ENCODE results near the gene EIF4ENIF1.
A peak's percentile ranks its signal among the peaks of the same experiment; 100 is the strongest.
"Not testable (repeated sequence)": the region's sequence is repeated elsewhere in the genome, so short reads cannot be mapped to it uniquely, and the experiment has no call there.

Gene EIF4ENIF1

DNA sequence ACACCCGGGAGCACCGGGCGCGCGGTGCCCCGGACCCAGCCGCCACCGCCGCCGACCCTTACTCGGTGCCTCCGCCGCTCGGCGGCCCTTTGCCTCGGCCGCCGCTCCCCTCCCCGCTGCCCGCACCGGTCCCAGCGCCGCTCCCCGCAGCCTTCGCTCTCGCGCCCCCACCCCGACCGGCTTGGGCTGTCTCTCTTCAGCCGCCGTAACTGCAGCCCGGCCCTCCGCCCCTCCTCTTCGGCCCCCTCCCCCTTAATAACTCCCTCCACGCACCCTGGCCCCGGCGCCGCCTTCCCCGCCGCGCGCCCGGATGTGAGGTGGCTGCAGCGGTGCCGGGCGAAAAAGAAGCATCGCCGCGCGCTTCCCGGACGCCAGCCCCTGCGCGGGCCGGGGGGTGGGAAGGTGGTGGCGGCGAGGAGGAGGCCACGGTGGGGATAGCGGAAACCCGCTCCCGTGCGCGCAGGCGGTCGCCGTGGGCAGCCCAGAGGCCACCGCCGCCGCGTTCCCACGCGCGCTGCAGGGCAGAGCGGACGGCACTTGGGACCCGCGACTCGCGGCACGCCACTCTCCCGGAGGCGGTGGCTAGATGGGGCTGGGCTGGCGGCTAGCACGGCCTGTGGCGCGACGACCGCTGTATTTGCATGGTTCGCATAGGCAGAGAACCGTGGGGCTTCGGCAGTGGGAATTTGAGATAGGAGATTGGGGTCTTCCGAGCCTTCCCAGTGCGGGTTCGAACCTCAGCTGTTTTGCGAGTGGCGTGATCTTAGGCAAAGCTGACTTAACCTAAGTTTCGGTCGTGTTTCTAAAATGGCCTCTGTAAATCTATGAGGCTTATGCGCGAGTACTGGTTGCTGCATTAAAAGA lies at the start of gene EIF4ENIF1:
Gene EIF4ENIF1, minus strand, starts transcription at position 211 of the 864 bp plus-strand sequence. CDS start 1,124 bp downstream, outside the sequence.
- DNase-seq = peak; percentile 85 to 91

- DNase-seq = no peak
These were observed 49.2 kb upstream of the EIF4ENIF1 start for GRCh38 chr22:31538815-31539214.

DNA sequence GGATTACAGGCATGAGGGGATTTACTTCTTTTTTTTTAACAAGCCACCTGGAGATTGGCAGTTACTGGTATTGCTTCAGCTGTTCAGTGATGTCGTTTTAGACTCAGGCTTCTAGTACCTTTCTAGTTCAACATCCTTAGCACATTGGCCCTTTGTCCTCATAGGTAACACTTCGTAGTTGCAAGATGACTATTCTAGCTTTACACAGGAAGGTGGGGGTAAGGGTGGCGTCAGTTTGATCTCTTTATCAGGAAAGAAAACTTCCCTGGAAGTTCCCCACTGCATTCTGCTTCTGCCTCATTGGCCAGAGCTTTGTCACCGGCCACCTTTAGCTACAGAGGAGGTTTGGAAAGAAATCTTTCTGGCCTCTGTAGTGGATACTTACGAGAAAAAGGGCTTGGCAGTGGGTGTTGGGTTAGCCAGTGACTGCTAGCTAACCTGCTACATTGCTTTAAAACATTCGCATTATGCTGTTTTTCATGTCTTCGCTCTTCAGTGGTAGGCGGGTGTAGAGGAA lies 47.4 kb upstream of the EIF4ENIF1 start:
- peak in 1 of 2 donors; percentile 33 for DNase-seq

DNA sequence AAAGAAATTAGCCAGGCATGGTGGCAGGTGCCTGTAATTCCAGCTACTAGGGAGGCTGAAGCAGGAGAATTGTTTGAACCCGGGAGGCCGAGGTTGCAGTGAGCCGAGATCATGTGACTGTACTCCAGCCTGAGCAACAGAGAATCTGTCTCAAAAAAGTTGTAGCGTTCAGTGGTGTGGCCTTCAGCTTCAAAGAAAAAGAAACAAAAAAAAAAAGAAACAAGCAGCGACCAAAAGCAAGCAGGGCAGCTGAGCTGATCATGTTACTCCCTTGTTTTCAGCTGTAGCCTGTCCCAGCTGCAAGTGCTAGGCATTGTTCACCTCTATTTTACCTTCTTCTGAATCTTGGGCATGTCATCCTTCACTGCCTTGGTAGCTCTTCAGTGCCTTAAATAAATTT lies 43.7 kb upstream of the EIF4ENIF1 start:
- no peak for DNase-seq

DNA sequence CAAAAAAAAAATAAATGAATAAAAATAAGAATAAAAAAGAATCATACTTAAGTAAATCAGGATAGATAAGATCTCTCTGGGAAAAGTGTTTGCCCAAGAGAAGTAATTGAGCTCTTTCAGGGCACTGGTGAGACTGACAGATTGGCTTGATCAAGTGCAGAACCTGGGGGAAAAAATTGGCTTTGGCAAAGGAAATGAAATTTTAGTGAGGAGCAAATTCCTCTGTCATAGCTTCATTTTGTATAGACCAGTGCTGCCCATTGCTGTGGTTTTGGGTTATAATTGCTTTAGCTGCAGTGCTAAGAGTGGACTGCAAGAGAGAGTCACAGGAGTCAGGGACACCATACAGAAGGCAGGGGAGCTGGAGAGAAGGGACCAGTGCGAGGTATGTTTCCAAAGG lies 42.4 kb upstream of the EIF4ENIF1 start:
- DNase-seq = no peak

DNA sequence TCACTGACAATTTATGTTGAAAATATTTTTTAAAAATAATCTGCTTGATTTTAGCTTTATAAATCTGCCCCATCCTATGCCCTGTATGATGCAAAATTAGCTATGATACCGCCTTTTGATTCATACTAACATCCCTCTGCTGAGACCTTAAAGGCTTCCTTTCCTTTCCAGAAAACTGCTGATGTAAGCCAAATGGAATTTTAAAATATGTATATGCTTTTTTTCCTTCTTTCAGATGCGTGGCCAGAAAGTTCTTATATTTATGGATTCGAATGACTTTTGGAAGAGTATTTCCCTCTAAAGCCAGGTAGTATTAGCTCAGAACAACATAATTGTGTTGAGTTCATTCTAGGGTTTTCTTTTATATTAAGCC lies 41.2 kb upstream of the EIF4ENIF1 start:
- DNase-seq = no peak

DNA sequence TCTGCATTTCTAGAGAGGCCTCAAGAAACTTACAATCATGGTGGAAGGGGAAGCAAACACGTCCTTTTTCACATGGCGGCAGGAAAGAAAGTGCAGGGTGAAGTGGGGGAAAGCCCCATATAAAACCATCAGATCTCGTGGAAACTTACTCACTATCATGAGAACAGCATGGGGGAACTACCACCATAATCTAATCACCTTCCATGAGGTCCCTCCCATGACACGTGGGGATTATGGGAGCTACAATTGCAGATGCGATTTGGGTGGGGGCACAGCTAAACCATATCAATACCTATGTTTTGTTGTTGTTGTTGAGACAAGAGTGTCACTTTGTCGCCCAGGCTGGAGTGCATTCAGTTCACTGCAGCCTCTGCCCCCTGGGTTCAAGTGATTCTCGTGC lies 36.6 kb upstream of the EIF4ENIF1 start:
- peak in 1 of 2 donors; percentile 5 for DNase-seq

GRCh38 chr22:31524132-31524531 lies 34.5 kb upstream of the EIF4ENIF1 start:
- peak in 1 of 2 donors; percentile 26 for DNase-seq

GRCh38 chr22:31520051-31520450 lies 30.4 kb upstream of the EIF4ENIF1 start:
- DNase-seq = no peak

GRCh38 chr22:31509061-31509762 lies 19.6 kb upstream of the EIF4ENIF1 start:
- DNase-seq = no peak

- no peak for DNase-seq
These were observed 18.9 kb upstream of the EIF4ENIF1 start for GRCh38 chr22:31508536-31508935.

- not testable (repeated sequence) for DNase-seq
These were observed 17.9 kb upstream of the EIF4ENIF1 start for GRCh38 chr22:31507517-31507916.

- no peak for DNase-seq
These were observed 14.6 kb upstream of the EIF4ENIF1 start for GRCh38 chr22:31504282-31504681.

DNA sequence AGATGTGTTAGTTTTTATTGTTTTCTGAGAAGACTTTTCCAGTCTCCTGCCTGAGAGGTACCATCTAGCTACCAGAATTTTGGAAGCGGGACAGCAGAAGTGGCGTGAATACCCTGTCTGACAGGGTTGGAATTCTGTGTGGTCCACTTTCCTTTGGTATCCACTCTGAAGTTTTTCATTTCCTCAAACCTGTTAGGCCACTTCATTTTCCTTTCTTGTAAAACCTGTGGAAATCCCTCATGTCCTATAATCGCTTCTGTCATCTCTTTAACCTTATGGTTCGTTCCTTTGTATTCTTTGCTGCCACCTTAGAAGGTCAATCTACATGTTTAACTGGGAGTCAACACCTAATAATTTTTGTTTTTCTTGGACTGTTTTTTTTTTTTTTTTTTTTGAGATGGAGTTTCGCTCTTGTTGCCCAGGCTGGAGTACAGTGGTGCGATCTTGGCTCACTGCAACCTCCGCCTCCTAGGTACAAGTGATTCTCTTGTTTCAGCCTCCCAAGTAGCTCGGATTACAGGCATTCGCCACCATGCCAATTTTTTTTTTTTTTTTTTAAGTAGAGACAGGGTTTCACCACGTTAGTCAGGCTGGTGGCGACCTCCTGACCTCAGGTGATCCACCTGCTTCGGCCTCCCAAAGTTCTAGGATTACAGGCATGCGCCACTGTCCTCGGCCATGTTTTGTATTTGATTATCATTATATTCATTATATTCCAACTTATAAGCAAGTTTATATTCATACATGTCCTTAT lies 13.7 kb upstream of the EIF4ENIF1 start:
- no peak for DNase-seq

GRCh38 chr22:31501738-31502137 lies 12.1 kb upstream of the EIF4ENIF1 start:
- no peak for DNase-seq

- peak in 1 of 2 donors; percentile 60 for DNase-seq
These were observed 7.7 kb upstream of the EIF4ENIF1 start for GRCh38 chr22:31497148-31497938.

DNA sequence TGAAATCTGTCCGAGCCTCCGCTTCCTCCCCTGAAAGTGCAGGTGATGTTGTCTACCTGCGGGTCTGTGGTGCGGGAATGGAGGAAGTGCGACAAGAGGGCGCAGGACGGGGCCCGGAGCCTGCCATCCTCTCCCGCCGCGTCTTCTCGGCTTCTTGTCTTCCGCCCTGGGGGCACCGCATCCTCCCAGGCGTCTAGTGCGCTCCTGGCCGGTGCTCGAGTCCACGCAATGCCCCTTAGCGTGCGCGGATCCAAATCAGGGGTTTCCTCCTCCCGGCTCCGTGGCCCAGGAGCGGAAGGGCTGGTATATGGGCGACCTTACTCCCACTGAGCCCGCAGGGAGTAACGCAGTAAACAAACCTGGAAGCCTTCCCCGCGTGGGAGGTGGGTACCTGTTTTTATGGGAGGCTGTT lies 7.1 kb upstream of the EIF4ENIF1 start:
- peak in 1 of 2 donors; percentile 45 for DNase-seq

DNA sequence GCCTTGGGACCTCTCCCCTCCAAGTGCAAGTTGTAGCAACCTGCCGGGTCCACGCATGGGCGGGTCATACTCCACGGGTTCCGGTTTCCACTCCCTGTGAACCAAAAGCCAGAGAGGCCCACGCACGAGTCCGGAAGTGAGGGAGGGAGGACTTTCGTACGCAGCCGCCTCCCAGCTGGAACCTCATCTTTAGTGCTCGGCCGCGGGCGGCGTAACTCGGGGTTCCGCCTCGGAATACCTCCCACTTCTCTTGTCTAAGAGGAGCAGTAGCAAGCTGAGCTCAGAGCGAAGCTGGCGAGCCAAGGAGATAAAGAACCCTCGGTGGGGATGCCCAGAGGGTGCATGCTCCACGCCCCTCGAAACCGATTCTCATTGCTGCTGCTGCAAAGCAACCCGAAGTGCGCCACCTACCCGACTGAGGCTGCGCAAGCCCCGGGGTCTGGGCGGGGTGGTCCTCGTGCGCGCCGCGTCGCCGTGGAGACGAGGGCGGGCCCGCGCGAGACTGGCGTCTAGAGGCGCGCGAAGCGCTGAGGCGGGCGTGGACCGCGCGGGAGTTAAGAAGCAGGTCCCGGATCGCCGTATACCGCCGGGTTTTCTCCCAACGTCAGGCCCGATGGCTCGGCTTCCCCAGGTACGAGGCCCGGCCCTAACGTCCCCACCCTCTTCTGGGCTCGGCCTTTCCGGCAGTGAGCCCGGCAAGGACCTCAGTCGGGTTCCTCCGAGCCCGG lies 6.5 kb upstream of the EIF4ENIF1 start, which contains the start of gene SFI1:
Gene SFI1, plus strand, starts transcription at position 530 of the 728 bp plus-strand sequence. CDS start 11,749 bp downstream, outside the sequence.
- peak; percentile 94 to 96 for DNase-seq

DNA sequence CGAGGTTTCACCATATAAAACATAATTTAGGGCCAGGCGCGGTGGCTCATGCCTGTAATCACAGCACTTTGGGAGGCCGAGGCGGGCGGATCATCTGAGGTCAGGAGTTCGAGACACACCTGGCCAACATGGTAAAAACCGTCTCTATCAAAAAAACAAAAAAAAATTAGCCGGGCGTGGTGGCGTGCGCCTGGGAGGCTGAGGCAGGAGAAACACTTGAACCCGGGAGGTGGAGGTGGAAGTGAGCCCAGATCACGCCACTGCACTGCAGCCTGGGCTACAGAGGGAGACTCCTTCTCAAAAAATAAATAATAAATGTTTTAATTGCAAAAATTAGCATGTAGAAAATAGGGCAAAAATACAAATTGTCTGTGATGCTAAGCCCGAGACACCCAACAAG lies 5.7 kb upstream of the EIF4ENIF1 start:
- DNase-seq = no peak

GRCh38 chr22:31493355-31493754 lies 3.7 kb upstream of the EIF4ENIF1 start:
- DNase-seq = not testable (repeated sequence)

DNA sequence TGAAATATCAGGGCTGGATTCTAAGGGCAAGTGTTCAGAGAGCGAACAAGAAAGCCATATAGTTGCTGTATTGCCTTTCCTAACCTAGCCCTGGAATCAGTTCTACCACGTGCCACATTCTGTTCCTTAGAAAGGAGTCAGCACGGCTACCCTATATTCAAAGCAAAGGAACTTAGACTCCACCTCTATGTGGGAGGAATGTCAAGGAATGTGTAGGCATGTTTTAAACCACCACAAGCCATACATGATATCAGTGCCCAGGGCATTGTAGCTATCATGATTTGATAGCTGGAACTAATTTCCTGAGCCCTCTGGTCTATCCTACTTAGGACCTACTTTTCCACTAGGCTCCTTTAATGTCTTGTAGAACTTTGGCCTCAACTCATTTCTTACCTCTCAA lies 2.5 kb upstream of the EIF4ENIF1 start:
- no peak for DNase-seq
